Islet of Langerhans (tissue), 1 donor: Measurements from ENCODE around the gene GOLGA8B.
"Not testable (repeated sequence)": the region's sequence is repeated elsewhere in the genome, so short reads cannot be mapped to it uniquely, and the experiment has no call there.

Experiments used
- FAIRE-seq: peaks from one replicate; lab custom pipeline; 2011; peaks lifted over from hg19 to GRCh38; lab: Jason Lieb, UNC

The GOLGA8B gene, protein sequence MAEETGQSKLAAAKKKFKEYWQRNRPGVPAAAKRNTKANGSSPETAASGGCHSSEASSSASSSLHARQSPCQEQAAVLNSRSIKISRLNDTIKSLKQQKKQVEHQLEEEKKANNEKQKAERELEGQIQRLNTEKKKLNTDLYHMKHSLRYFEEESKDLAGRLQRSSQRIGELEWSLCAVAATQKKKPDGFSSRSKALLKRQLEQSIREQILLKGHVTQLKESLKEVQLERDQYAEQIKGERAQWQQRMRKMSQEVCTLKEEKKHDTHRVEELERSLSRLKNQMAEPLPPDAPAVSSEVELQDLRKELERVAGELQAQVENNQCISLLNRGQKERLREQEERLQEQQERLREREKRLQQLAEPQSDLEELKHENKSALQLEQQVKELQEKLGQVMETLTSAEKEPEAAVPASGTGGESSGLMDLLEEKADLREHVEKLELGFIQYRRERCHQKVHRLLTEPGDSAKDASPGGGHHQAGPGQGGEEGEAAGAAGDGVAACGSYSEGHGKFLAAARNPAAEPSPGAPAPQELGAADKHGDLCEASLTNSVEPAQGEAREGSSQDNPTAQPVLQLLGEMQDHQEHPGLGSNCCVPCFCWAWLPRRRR

DNA sequence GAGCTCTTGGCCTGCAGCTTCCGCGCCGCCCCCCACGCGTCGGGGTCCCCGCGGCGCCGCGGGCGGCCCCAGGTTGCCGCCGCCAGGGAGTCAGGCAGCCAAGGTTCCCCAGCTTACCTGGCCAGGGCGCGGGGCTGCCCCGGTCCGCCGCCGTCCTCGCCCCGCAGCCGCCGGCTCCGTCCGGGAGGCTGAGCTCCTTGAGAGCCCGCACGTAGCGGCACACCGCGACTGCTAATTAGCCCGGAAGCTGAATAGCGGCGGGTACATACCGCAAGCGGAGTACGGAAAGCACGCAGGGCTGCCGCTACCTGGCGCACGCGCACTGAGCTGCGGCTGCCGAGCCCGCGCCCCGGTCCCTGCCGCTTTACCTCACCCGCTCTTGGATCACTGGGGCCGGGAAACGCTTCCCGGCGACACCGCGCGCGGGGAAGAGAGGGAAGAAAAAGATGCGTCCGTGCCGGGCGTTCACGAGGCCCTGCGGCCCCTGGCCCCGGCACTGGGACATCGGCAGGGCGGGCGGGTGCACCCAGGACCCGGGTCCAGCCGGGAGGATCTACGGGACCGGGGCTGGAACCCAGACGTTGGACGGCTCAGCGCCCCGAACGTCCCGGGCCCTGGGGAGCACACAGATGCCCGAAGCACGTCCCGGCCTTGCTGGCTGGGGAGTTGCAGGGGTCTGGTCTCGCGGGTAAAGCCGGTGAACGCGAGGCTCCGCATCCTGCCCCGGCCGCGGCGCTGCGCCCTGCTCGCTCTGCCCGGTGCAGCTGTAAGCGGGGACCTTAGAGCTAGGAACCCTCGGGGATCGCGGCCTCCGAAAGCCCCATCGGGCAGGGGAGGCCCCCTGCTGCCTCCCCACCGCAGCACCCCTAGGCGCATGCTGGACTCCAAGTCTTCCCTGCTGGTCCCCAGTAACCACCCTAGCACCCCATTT lies at the start of gene GOLGA8B:
Gene GOLGA8B (minus strand): TSS at position 253 of the 931 bp plus-strand sequence. CDS start 47,739 bp downstream, outside the sequence.
- no peak for FAIRE-seq

DNA sequence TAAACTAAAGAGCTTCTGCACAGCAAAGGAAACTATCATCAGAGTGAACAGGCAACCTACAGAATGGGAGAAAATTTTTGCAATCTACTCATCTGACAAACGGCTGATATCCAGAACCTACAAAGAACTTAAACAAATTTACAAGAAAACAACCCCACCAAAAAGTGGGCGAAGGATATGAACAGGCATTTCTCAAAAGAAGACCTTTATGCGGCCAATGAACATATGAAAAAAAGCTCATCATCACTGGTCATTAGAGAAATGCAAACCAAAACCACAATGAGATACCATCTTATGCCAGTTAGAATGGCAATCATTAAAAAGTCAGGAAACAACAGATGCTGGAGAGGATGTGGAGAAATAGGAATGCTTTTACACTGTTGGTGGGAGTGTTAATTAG lies 49.7 kb upstream of the GOLGA8B start:
- FAIRE-seq = not testable (repeated sequence)

DNA sequence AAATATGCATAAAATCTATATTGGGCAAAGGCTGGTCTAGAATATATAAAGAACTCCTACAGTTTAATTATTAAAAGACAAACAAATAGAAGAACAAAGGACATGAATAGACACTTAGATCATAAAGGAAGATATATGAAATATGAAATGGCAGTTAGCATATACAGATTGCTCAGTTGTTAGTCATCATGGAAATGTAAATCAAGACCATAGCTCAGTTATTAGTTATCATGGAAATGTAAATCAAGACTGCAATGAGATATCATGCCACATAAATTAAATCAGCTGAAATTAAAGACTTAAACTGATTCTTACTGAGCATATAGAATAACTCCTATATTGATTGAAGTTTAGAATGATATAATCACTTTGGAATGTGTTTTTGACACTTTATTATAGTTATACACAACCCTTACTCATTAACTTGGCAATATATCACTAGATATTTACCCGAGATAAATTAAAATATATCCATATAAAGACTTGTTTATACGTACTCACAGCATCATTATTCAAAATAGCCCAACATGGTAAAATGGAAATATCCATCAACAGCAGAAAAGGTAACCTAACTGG lies 45.2 kb upstream of the GOLGA8B start:
- no peak for FAIRE-seq

DNA sequence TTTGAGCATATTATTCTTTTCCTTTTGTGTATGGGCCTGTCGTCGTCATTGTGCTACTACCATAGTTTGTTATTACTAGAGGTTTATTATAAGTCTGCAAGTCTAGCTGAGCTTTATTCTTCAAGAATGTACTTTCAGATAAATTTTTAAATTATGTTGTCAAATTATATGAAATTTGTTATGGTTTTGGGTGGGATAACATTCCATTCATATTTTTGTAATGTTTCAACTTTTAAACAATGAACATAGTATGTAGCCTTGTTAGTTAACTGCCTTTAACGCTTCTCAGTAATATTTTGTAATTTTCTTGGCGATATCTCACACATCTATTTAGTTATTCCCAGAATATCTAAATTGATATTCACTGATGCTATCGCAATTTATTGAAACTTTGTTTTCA lies 41.6 kb upstream of the GOLGA8B start:
- FAIRE-seq = no peak

DNA sequence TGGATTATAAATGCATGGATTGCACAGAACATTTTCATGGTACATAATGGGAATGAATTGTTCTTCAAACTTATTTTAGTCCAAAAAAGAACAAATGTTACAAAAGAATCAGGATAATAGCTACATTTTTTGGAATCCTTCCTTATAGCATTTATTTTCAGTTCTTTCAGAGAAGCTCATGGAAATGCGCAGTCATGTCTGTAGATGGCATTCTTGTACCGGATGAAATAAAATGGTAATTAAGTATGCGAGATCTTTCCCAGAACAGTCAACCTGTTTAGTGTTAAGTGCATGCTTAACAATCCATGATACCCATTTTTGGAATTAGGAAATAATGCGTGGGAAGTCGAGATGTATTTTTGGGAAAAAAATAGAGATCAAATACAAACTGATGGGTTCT lies 38.2 kb upstream of the GOLGA8B start:
- FAIRE-seq = no peak

DNA sequence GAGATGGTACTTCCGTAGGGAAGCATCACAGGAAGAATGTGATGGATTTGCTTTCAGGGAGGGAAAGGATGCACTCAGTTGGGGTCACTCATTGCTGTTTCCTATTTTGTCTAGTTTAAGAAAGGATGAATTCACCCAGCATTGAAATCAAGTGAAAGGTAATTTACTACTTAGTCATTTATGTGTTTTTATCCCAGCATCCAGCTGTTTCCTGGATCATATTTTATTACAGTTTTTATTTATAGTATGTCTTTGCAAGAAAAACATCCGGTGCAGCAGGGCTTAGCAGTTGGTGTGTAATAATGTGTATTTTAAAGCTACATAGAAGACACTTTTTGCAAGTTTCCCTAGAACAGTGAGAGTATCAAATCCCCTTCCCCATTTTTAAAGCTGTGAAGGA lies 37.4 kb upstream of the GOLGA8B start:
- FAIRE-seq = no peak

DNA sequence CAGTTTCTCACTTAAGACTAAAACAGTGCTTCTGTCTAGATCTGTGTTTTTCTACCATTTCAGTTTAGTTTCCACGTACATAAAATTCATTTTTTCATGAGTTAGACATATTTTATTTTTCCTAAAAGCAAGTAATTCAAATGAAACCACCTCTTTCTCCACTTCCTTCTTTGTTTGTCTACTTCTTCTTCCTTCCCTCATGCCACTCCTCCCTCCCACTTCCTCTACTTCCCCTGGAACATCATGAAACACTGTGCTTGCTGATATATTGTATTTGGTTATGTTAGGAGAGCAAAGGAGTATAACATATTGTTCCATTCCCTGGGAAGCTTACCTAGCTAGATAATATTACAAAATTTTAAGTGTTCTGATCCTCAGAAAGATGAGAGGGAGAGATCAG lies 36.7 kb upstream of the GOLGA8B start:
- FAIRE-seq = no peak

DNA sequence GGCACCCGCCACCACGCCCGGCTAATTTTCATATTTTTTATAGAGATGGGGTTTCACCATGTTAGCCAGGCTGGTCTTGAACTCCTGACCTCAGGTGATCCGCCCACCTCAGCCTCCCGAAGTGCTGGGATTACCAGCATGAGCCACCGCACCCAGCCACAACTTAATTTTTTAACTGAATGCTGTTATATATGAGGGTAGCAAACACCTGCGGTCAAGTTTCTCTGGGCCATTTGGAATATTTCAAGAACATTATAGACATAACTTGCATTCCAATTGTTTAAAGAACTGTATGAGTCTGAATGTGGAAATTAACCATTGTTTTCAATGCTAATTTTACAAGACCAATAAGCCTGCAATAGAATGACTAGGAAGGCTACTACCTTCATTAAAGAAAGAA lies 35.7 kb upstream of the GOLGA8B start:
- FAIRE-seq = no peak

DNA sequence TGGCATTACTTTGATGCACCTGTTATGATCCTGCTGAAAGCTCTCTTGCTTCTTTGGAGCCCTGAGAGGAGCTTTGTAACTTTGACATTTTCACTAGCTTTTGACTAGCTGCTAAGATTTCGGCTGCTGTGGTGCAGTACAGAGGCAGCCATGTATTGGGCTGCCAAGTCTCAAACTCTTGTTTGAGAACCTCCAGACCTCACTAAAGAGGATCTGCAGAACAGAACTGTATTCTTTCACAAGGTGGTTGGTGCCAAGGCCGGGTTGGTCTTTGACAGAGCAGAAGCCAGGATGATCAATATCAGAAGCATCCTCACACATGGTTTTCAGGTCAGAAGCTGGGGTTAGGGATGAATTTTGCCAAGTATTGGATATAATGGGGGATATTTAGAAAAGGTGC lies 34.6 kb upstream of the GOLGA8B start:
- FAIRE-seq = no peak

DNA sequence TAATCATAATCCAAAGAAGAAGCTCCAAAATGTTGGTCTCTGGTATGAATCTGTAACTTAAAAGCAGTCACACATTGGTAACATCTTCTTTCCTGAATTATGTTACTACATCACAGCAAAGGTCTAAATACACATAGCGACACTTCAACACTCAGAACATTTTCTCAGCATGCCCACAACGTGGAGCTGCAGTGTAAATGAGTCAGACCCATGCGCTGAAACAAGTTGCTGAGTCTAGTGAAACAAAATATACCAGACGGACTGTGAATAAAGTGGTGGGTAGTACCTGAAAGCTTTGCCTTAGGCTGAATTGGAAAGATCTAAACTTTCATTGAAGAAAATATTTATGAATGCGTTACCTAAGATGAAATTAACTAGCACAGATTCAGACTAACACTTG lies 33.2 kb upstream of the GOLGA8B start:
- peak; percentile 86 for FAIRE-seq

DNA sequence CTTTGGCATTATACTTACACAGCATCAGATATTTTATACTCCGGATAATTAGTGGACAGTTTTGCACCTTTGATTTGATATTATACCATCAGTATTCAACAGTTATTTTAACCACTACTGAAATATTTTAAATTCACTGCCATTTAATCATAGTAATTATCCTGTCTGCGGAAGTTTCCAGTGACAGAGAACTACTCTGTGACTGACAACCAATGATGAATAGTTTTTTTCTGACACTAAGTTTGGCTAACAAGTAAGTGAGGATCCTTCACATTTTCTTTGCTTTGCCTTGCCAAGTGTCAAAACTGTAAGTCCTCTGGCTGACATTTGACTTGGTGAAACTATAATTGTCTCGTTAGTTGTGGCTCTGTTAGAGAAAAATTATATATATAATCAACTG lies 30.5 kb upstream of the GOLGA8B start:
- no peak for FAIRE-seq

DNA sequence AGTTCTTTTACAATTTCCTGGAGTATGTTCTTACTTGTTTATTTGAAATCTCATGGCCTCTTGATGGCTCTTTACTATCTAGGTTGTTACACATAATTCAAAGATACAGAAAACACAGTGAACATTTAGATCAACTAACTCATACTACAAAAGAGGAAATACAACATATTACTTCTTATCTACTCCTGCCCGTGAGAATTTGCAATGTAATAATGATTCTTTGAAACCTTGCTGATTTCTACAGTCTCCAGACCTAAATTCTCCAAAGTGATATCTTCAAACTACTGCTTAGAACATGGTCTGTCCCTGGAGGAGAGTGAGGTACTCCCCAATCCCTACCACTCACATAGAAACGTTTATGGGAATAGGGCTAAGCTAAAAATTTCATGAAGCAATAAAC lies 29.9 kb upstream of the GOLGA8B start:
- no peak for FAIRE-seq

DNA sequence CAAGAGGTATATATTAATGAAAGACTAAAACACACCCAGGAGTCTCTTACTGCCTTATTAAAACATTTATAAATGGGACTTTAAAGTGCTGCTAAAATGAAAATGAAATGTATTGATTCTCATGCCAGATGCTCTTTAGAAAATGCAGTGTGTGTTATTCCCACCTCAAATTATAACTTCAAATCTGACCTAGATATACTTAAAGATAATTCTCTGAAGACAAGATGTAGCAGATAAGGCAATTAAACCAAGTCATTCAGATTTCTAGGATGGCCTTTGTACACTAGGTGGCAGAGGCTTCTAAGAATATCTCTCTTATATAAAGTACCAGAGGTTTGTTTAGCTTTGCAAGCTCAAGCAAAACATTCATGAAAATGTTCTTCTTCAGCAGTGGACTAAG lies 26.9 kb upstream of the GOLGA8B start:
- FAIRE-seq = peak; percentile 61

DNA sequence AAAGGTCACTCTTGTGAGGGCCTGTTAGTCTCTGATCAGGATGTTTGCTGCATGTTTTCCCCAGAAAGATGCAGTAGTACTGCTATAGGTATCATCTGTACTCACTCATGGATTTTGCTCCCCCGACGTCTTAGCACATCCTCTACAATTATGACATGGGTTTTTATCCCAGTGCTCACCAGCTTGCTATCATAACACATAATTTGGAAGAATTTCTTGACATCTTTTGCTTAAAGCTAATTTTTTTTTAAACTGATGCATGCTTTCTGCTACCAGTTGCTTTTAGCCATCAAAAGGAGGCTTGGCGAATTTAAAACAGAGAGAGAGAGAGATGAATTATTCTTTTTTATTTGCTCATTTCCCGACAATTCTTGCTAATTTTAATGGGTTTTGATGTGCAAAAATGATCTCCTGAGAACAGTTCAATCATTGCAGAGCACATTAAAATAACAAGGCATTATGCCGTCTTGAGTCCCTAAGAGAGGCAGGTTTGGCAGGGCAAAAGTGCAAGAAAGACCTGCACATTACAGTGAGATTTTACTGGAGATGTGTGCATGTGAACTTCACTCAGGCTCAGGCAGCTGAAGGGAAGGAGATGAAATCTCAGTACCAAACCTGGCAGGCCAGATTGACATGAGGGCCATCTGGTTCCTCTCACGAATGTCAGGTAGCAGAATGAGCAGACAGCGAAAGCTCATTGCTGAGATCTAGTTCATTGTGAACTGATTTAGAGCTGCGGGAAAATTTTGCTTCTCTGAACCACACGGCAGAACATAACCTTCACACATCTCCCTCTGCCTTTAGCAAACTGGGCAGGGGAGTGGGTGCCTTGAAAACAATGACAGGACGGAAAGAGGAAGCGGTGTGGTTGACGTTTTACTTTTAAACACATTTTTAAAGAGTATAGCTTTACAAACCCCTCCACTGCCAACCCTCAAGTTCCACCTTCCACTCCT lies 25.9 kb upstream of the GOLGA8B start:
- no peak for FAIRE-seq

DNA sequence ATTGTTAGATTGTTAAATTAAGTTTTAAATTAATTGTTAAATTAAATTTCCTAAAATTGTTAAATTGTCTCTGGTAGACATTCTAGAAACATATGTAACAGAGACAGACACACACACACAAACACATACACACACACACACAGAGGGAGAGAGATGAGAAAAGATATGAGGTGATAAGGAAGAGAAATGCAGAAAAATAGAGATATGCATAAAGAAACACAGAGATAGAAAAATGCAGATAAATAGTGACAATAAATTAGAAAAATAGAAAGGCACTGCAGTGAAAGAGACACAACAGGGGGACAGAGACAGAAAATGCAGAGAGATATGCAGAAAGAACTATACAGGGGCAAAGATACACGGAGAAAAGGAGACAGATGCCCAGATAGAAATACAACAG lies 25.1 kb upstream of the GOLGA8B start:
- no peak for FAIRE-seq

DNA sequence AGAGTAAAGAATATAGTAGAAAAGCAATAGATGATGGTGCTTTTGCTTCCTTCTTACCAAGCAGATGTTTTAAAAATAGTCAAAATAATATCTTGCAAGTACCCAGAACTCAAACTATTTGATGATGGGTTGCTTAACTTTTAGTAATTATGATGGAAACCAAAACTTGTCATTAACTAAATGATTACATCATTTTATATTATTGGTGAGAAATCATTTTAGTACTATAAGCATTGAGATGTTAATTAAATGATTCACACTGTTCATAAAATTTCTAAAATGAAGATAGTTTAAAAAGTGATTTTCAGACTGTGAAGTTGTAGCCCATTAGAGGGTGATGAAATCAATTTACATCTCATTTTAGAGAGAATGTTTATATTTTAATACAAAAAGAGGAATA lies 24.4 kb upstream of the GOLGA8B start:
- FAIRE-seq = no peak

DNA sequence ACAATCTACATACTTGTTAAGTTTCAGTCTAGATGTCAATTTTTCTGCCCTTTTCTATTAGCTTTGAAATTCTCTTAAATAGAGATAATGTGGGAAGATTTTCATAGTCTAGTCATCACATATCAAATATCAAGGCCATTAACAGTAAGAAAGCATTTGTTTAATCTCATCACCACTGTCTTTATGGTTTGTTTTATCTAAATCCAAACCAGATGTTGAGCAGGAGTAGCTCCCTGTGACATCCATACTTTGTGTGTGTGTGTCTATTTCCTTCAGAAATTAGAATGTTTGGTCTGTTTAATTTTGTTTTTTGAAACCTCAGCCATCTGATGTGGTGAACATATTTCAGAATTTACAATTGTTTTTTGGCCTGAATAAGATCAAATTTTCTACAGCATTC lies 23.1 kb upstream of the GOLGA8B start:
- FAIRE-seq = no peak

DNA sequence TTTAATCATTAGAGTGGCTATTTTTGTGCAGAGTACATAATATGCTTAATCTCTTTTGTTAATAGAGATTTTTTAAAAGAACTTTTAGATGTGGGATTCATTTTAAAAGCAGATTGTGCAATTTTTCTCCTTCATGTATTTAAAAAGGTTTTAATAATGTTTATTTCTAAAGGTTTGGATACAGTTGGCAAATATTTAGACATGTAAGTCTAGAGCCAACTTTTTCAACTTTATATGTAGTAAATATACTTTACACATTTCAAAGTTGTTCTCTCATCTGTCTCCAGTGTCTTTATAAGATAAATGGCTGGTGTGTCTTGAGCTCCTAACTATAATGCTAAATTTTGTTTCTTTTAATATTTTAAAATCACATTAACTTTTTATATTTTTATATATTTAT lies 22.7 kb upstream of the GOLGA8B start:
- FAIRE-seq = no peak

DNA sequence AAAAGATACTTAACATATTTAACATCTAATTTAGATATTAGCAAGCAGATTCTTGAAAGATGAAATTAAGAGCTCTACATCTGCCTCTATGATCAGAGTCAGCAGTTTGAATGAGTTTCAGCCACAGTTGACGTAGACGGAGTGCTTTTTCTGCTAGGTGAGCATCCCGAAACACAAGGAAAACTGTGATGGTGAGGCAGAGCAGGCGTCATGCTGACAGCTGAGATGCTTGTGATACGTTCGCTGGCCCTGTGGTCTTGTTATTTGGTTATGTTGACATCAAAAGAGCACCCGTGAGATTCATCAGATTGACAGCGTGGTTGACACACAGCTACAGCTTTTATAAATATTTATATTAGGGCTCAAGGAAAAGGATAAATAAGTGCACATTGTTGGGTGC lies 19.6 kb upstream of the GOLGA8B start:
- FAIRE-seq = no peak

DNA sequence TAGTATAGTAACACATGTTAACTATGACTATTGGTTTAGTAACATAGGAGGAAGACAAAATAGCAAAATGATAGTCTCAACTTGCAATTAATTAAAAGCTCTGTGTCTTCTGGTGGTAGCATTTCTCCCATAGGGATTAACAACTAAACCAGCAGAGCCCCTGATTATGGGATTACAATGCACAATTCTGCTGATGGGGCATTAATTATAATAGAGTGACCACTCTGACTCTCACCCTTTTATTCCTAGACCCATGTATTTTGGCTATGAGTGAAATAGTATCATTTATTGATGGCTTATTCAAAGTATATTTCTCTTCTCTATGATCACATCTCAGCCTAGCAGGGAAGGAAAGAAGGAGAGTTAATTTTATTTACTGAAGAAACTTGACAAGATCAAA lies 17.5 kb upstream of the GOLGA8B start:
- no peak for FAIRE-seq

DNA sequence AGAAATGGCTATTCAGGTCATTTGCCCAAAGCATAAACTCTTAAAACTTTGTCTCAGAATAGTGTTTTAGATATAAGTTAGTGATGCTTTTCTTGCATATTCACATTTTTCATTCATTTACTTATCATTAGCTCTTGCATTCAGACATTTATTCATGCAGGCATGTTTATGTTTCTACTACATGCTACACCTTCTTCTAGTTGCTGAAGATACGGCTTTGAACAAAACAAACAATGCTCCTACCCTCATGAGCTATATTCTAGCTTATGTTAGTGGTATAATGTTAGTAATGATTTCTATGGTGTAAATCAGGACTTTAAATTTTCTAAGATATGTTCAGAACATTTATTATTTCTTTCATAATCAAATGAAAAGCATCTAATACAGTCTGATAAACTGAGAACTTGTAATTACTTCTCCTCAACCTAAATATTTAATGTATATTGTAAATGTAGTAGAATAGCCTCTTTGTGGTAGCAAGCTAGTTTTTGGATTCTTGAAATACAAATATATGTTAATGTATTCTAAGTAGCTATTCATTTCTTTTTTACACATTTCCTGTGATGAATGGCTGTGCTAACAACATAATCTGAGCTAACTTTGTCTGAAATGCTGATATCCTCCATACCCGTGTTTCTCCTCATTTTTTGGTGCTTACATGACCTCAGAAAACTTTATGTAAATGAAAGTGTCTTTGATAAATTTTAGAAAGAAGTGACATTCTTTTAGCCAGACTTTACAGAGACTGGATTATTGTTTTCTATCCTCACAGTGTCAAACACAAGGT lies 15.5 kb upstream of the GOLGA8B start:
- no peak for FAIRE-seq
